Measurements from ENCODE around the gene LAMTOR4.

Gene LAMTOR4

DNA sequence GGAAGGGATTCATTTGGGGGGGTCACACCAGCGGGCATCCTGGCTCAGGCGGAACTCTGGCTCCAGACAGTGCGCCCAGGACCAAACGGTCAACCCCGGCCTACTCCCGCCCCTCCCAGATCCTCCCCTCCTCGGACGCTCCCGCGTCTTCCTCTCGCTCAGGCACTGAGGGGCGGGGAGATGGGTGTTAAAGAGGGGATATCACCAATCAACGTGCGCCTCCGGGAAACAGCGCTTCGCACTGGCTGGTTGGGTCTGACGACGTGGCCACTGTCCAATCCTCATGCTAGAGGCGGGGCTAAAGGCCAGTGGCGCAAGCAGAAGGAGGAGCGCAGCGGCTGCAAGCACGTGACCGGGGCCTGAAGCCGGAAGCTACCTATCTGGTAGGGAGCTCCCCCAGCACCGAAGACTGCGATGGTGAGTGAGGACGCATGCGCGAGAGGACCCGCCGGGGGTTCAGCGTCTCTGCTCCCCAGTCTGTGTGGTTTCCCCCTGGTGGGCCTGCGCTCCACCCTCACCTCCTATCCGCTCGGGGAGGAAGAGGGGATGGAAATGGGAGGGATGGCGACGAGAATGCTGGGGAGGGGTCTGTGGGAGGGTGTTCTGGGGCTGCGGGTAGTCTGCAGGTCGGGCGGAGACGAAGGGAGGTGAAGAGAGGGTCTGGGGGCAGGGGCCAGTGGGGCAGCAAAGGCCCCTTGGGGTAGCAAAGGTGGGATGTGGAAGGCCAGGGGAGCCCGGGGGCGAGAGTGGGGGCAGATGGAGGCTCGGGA, at the start of gene LAMTOR4:
TSS of gene LAMTOR4 (plus strand) at position 360 of the 770 bp plus-strand sequence. CDS start at position 415, 55 bp downstream.
- peak; percentile 99 for DNase-seq (ENCODE audit: low read depth)

DNA sequence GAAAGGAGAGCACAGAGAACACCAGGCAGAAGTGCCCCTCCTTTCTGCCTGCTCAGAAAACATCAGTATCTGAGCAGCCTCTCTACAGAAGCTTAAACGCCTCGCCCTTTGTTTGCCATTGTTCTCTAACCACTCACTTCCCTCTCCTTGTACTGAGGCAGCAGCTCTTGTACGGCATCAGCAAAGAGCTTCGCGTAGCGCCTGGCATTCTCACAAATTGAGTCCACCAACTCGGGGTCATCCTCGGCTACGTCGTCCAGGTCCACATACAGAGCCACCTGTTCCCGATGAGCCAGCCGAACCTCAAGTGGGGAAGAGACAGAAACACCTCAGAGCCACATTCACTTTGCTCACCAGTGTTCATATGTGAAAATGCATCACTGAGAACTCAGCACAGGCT, 49.3 kb upstream of the LAMTOR4 start:
- no peak for DNase-seq (ENCODE audit: low read depth)

DNA sequence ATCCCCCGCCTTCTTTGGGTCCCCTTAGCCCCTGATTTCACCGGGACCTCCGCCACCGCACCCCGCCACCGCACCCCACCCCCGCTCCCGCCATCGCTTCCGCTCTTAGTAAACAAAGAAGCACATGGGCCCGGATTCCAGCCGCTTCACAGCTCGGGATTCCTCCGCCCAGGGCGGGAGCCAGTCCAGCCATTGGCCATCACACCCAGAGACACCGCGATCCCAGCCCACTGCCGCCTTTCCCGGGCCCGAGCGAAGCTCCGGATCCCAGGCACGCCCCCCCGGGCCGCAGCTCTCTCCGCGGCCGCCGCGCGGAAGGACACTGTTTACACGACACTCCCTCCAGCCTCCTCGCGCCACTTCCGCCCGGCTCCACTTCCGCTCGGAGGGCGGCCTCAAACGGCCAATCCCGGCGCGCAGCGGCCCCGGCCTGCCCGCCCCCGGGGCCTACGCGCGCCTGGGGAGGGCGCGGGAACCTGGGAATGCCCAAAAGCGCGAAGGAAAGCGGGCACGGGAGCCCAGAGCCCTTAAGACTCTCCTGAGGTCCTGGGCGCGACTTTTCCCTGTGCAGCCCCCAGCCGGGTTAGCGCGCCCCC, 48.2 kb upstream of the LAMTOR4 start:
- peak; percentile 79 for DNase-seq (ENCODE audit: low read depth)

DNA sequence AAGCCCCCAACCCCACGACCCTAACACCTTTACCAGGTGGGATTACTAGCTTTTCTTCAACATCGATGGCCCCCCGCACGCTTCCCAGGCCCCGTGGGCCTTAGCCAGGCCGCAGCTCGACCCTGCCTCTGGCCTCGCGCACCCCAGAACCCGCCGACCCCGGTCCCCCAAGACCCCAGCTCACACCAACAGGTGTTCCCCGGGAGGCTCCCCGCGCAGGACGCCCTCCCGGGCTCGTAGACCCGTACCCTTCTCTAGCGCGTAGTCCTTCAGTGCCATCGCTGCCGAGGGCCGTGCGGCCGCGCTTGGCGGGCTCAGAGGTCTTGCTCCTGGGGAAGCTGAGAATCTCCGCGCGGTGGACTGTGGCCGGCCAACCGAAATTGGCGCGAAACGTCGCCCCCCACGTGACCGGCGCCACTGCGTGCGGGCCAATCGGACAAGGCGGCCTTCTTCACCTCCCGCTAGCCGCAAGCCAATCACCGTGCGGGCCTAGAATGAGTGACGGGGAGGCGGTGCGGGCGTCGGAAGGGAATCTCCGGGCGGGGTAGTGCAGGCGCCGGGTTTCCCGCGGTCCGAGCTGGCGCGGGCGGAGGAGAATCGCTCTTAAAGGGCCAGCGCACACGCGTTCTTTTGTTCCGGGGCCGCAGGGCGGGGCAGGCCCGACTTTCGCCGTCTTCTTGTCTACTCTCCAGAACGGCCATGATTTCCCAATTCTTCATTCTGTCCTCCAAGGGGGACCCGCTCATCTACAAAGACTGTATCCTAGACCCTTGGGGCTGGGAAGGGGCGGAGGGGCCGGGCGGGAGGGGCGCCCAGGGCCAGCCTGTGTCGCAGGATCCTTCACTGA, 47.5 kb upstream of the LAMTOR4 start, which contains the start of the genes AP4M1 and MCM7:
TSS of gene AP4M1 (plus strand) at position 628 of the 847 bp plus-strand sequence. CDS start at position 700, 72 bp downstream.
TSS of gene MCM7 (minus strand) at position 382 of the 847 bp plus-strand sequence. CDS start at position 279, 103 bp downstream.
- peak; percentile 95 for DNase-seq (ENCODE audit: low read depth)

DNA sequence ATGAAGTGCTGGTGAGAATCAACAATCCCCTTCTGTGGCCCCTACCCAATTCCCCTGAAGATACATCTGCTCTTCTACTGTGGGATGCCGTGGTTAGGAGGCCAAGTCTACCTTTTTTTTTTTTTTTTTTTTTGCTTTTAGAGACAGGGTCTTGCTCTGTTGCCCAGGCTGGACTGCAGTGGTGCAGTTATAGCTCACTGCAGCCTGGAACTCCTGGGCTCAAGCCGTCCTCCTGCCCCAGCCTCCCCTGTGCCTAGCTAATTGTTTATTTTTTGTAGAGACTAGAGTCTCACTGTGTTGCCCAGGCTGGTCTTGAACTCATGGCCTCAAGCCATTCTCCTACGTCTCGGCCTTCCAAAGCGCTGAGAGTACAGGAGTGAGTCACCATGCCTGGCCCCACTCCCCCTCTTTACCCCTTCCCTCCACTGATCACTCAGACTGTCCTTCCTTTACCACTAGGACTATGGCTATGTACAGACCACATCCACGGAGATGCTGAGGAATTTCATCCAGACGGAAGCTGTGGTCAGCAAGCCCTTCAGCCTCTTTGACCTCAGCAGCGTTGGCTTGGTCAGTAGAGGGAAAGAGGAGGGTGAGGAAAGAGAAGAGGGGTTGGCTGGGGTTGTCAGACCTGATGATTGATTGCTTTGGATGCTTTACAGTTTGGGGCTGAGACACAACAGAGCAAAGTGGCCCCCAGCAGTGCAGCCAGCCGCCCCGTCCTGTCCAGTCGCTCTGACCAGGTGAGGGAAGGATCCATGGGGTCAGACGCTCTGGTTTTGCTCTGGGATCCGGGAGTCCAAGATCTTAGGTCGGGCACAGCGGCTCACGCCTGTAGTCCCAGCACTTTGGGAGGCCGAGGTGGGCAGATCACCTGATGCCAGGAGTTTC, 45.5 kb upstream of the LAMTOR4 start:
- no peak for DNase-seq (ENCODE audit: low read depth)

DNA sequence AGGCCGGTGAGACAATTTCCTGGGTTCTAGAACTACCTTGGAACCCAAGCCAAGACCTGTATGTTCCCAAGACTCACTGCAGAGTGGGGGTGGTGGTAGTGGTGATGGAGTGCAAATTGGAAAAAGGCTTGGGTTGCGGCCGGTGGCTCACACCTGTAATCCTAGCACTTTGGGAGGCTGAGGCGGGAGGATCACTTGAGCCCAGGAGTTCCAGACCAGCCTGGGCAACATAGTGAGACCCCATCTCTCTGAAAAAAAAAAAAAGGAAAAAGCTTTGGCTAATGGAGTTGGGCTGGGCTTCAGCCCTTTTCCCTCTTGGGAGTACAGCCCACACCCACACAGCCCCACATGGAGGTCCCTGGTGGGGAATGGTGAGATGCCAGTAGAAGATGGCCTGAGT, 43.2 kb upstream of the LAMTOR4 start:
- no peak for DNase-seq (ENCODE audit: low read depth)

DNA sequence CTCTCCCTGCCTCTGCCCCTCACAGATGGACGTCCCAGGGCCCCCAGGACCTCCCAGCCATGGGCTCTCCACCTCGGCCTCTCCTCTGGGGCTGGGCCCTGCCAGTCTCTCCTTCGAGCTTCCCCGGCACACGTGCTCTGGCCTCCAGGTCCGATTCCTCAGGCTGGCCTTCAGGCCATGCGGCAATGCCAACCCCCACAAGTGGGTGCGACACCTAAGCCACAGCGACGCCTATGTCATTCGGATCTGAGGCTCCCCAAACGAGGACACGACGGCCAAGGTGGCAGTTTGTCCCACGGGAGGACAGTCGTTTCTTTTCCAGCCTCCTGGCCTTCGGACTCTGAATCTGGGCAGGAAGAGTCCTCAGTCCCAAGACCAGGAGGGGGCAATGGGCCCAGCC, 42.1 kb upstream of the LAMTOR4 start:
- no peak for DNase-seq (ENCODE audit: low read depth)

DNA sequence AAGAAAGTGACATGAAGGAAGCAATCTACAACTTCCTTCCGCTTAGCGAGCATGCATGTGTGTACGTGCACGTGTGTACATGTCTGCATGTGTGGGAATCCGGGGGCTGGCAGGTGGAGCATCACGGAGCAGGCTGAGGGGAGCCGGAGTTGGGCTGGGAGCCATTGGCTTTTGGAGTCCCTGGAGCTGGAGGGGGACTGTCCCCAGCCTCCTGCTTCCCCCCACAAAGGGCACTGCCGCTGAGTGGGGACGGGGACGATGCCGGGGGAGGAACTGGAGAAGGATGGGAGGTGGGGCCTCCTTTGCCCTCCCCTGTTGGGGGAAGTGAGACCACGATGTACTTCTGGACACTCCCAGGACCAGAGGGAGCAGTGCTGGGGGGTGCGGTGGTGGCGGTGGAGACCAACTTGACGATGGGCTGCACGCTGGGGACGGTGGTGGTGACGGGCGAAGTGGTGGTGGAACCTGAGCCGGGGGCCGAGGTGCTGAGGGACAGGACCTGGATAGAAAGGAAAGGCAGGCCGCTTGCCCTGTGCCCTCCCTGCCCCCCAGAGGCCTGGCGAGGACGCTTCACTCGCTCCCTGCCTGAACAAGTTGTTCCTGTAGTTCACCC, 41.5 kb upstream of the LAMTOR4 start:
- DNase-seq (ENCODE audit: low read depth): no peak

DNA sequence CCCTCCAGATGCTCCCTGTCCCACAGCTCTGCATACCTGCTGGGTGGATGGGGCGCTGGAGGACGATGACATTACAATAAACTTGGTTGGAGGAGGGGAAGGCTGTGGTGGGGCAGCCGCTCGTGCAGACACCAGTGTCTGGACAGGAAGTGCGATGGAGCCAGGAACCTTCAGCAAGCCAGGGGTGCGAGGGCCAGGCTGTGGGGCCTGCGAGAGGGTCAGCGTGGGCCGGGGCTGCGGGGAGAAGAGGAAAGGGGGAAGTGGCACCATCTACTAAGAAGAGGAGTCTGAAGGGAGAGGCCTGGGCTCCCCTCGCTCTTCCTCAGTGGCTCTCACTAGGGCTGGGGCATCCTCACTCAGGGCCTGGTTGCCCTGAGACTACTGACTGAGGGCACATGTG, 40.8 kb upstream of the LAMTOR4 start:
- no peak for DNase-seq (ENCODE audit: low read depth)

DNA sequence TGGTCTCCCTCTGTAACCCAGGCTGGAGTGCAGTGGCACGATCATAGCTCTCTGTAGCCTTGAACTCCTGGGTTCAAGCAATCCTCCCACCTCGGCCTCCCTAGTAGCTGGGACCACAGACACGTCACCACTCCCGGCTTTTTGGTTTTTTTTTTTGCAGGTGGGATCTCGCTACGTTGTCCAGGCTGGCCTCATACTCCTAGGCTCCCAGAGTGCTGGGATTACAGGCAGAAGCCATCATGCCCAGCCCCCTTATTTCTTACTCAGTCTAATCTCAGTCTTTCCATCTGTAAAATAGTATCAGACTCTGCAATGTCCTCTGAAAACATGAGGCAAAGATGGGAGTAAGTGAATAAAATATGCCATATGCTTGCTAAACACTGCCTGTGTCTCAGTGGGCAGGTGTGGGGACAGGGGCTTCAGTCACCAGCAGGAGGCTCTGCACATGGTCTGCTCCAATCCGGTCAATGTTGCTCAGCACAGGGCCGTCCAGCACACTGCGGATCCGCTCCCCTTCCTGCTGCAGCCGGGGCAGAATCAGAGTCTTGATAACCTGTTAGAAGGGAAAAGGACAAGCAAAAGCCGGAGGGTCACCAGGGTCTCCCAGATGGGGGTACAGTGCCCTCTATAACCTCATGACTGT, 39.1 kb upstream of the LAMTOR4 start:
- no peak for DNase-seq (ENCODE audit: low read depth)

DNA sequence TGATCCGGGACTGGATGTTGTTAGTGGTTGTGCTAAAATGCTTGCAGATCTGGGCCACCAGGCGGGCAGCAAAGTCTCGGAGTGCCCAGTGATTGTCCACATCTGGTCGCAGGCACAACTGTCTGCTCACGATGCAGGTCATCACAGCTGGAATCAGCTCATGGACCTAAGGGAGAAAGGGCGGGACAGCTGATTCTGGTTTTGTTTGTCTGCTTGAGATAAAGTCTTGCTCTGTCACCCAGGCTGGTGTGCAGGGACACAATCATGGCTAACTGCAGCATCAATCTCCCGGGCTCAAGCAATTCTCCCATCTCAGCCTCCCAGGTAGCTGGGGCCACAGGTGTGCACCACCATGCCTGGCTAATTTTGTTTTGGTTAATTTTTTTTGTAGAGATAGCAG, 37.6 kb upstream of the LAMTOR4 start:
- DNase-seq (ENCODE audit: low read depth): no peak

DNA sequence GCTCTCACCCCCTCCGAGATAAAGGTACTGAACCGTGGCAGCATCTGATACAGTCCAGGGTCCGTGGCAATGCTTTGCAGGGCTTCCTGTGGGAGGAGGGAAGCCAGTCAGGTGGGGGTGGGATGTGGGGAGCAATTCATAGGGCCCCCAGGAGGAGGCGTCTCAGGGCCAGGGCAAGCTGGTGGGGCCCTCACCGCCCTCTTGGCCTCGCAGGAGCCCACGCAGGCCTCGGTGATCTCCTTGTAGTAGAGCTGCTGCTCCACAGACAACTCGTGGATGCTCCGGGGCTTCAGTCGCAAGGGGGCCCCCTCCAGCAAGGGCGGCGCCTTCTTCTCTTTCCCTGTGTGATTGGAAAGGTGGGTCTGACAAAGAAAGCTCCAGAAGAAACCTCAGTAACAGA, 36.8 kb upstream of the LAMTOR4 start:
- DNase-seq (ENCODE audit: low read depth): no peak

DNA sequence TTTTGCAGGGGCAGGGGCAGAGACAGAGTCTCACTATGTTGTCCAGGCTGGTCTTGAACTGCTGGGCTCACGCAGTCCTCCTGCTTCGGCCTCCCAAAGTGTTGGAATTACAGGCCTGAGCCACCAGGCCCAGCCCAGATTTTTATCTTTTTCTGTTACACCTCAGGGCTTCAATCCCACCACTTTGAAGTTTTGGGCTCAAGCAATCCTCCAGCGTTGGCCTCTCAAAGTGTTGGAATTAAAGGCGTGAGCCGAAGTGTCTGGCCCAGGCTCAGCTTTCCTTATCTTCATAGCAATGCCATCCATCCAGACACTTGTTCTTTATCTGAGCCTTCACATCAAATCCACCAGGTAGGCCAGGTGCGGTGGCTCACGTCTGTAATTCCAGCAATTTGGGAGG, 33.7 kb upstream of the LAMTOR4 start:
- no peak for DNase-seq (ENCODE audit: low read depth)

DNA sequence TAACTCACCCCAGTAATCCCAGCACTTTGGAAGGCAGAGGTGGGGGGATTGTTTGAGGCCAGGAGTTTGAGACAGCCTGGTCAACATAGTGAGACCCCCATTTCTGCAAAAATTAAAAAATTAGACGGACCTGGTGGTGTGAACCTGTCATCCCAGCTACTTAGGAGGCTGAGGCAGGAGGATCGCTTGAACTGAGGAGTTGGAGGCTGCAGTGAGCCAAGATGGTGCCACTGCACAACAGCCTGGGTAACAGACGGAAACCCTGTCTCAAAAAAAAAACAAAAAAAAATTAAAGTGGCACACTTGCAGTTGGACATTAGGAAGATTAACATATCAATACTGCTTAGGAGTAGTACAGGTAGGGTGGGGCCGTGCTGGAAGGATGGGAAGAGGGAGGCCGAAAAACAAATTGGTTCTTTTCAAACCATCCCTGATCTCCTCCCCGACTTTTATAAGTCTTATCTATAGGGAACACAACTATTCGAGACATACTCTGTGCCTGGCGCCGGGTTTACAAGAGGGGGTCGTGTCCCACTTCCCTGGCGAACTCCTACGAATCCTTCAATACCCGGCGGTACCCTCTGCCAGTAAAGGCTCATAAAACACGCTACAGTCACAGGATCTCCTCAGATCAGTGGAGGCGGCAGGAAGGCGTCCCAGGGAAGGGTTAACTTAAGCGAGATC, 30.2 kb upstream of the LAMTOR4 start:
- no peak for DNase-seq (ENCODE audit: low read depth)

DNA sequence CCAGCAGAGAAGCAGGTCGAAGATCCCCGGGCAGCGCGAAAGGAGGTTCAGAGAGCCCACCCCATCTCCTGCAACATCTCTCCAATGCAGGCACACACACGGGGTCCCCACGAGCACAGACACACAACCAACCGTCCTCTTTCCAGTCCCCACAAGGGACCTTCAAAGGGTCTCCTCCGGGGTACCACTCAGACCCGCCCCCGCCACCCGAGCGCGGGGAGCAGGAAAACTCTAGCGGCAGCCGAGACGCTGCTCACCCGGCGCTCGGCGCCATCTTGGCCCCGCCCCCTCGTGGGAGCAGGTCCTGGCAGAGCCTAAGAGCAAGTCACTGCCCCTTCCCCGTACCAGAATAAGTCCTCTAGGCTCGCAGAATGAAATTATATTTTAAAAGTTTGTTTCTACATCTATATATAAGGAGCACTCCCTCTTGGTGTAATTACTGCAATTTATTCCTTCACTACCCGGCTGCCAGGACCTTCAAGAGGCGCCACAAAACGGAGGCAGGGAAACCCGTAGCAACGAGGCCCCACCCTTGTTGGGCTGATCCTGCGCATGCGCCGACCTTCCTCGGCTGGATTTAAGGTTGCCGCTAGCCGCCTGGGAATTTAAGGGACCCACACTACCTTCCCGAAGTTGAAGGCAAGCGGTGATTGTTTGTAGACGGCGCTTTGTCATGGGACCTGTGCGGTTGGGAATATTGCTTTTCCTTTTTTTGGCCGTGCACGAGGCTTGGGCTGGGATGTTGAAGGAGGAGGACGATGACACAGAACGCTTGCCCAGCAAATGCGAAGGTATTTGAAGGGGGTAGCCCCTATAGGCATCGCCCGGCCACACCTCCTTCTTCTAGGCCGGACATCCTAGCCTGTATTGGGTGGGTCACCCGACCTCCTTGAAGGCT, 29.4 kb upstream of the LAMTOR4 start, which contains the start of the genes CNPY4 and TAF6:
TSS of gene CNPY4 (plus strand) at position 563 of the 898 bp plus-strand sequence. CDS start at position 674, 111 bp downstream.
TSS of gene TAF6 (minus strand) at position 287 of the 898 bp plus-strand sequence. CDS start 5,149 bp downstream, outside the sequence.
- peak; percentile 92 for DNase-seq (ENCODE audit: low read depth)

DNA sequence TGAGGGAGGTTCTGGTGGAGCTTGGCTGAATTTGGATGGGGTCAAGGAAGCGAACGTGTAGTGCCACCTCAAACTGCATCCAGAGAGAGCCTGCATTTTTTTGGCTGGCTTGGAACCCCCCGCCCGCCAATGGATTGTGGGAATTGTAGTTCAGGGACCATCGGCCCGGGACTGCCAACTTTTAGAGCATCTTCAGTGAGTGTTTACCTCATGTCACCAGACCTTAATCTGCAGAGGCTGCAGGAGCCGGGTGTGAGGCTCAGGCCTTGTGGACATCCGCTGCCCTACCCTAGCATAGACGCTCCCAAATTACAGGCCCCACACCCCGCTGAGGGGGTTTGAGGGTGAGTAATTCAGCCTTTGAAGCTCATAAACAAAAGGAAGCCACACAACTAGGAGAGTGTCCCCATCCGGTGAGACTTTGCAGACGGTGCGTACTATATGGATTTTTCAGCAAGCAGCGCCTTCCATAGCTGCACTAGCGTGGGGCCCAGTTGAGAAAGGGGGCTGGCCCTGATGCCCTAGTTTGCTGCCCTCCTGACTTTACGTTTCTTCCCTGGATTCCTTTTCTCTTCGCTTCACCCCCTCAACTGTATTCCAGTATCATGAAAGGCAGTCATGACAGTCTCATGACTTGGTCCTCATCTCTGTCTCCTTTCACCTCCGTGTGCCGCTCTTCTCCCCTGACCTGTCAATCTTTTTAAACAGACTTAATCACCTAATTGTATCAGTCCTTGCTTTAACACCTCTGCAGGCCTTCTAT, 28.6 kb upstream of the LAMTOR4 start:
- peak; percentile 59 for DNase-seq (ENCODE audit: low read depth)

DNA sequence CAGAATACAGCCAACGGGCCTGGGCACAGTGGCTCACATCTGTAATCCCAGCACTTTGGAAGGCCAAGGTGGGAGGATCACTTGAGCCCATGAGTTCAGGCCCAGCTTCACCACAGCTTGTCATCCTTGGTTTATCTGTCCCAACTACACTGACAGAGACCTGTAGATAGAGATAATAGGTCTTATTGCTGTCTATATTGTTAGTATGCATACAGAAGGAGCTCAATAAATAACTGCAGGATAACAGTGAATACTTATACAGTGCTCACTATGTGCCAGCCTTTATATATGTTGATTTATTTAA, 28.0 kb upstream of the LAMTOR4 start:
- no peak for DNase-seq (ENCODE audit: low read depth)

DNA sequence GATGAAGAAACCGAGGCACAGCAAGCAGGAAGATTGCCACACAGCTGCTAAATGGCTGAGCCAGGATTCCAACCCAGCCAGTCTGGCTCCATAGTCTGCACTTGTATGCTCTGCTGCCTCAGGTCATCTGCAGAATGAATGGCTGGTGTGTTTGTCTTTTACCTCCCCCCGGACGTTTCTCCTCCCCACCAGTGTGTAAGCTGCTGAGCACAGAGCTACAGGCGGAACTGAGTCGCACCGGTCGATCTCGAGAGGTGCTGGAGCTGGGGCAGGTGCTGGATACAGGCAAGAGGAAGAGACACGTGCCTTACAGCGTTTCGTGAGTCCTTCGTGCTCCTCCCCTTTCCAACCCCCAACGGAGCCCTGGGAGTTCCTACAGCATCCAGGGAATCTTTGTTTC, 26.7 kb upstream of the LAMTOR4 start:
- DNase-seq (ENCODE audit: low read depth): no peak

Data from T-helper 22 cell (primary cell).